Measurements from ENCODE around the gene PAK1. TPM values are rescaled to one million over a fixed set of nuclear protein-coding genes. Genes with fewer than 3 reads are reported as not detected.

The PAK1 gene
- total RNA-seq, 1 donor from 2014 or later: 7.7 TPM

DNA sequence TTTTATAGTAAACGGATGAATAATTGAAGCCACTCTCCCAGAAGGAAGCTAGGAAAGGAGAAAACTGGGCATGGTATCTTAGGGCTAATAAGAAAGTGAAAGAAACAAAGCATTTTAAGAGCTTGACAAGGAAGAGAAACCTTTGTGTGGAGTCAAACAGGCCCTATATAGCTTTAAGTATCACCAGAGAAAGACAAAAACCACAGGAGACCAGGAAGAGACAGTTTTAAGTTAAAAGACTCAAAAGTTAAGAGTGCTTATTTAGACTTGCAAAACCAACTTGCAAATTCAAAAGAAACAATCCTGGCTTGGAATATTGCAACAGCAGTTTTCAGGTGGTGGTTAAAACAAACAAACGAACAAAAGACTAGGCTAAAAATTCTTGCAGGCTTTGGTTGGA lies 3.4 kb downstream of the PAK1 start:
- Histone ChIP-seq H3K27me3 (ENCODE audit: low read depth) (peaks cover 48% of the 10 kb centered on the region), H3K4me1 (peaks cover 21% of the 10 kb centered on the region), H3K36me3 (no peaks in the 10 kb centered on the region), H3K9me3 (replicated peaks) (no peaks in the 10 kb centered on the region), H3K4me3 (no peak overlapping the region), H3K27ac (replicated peaks) (no peak overlapping the region)
- no peak for DNase-seq
- intact Hi-C loops (cut with micrococcal nuclease): no loop called here
- TF ChIP-seq, protein P1, sequence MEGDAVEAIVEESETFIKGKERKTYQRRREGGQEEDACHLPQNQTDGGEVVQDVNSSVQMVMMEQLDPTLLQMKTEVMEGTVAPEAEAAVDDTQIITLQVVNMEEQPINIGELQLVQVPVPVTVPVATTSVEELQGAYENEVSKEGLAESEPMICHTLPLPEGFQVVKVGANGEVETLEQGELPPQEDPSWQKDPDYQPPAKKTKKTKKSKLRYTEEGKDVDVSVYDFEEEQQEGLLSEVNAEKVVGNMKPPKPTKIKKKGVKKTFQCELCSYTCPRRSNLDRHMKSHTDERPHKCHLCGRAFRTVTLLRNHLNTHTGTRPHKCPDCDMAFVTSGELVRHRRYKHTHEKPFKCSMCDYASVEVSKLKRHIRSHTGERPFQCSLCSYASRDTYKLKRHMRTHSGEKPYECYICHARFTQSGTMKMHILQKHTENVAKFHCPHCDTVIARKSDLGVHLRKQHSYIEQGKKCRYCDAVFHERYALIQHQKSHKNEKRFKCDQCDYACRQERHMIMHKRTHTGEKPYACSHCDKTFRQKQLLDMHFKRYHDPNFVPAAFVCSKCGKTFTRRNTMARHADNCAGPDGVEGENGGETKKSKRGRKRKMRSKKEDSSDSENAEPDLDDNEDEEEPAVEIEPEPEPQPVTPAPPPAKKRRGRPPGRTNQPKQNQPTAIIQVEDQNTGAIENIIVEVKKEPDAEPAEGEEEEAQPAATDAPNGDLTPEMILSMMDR (IDR thresholded peaks at IDR 0.05; ENCODE audit: borderline replicate concordance): no peak

DNA sequence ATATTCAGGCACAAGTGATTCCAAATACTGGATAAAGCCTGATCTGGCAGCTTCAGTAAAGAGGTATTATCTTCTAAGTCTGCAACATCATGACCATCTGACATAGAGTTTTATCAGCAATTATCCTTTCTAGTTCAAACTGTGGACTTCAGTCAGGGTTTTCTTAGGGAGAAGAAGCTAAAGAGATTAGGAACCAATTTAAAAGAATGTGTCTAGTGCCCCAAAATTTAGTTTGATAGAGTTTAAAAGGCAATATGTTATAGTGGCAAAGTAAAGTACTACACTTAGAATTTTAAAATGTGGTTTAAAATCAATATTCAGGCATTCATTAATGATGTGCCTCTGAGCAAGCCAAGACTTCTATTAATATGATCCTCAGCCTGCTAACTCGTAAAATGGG lies 5.4 kb downstream of the PAK1 start:
- no peak overlapping the region for H3K4me3 ChIP-seq
- no peak overlapping the region for H3K27ac ChIP-seq (replicated peaks)
- intact Hi-C loops (cut with micrococcal nuclease): no loop called here
- peaks cover 9% of the 10 kb centered on the region for H3K4me1 ChIP-seq
- H3K27me3 ChIP-seq (ENCODE audit: low read depth): peaks cover 38% of the 10 kb centered on the region
- H3K36me3 ChIP-seq: no peaks in the 10 kb centered on the region
- DNase-seq: no peak
- no peaks in the 10 kb centered on the region for H3K9me3 ChIP-seq (replicated peaks)
- TF ChIP-seq, protein P1 (IDR thresholded peaks at IDR 0.05; ENCODE audit: borderline replicate concordance): no peak

DNA sequence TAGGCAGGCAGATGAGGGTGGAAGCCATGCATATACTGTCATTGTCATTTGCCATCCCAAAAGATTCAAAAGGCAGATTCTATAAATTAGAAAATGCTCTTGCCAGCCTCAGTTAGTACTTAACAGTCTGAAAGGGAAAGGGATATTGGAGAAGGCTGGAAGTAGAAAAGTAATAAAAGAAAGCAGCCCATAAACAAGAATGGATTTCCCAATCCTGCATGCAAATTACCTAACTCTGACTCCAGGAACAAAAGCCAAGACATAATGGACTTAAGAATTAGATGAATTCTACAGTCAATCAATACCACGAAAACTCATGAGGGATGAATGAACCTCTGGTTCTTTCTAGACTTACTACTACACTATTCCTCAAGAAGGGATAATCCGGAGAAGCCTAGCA lies 5.9 kb downstream of the PAK1 start:
- TF ChIP-seq, protein P1 (IDR thresholded peaks at IDR 0.05; ENCODE audit: borderline replicate concordance): no peak
- Histone ChIP-seq H3K27ac (replicated peaks) (no peak overlapping the region), H3K4me1 (peaks cover 4% of the 10 kb centered on the region), H3K4me3 (no peak overlapping the region), H3K36me3 (no peaks in the 10 kb centered on the region), H3K27me3 (ENCODE audit: low read depth) (peaks cover 33% of the 10 kb centered on the region), H3K9me3 (replicated peaks) (no peaks in the 10 kb centered on the region)
- intact Hi-C loops (cut with micrococcal nuclease): no loop called here
- no peak for DNase-seq

DNA sequence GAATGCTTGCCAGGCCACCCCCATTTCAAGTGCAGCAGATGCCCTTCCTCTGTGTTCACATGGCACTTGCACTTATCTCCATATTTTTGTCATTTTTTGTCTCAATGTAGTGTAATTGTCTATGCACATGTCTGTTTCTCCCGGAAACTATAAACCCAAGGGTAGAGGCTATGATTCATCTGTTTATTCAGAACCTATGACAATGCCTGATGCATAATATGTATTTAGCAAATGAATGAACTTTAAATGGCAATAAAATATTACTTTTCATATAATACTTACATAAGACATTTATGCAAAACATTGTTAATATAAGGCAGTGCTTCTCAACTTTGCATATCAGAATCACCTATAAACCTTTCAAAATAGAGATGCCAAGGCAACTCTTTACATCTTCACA lies 6.7 kb downstream of the PAK1 start:
- DNase-seq: no peak
- H3K27me3 ChIP-seq (ENCODE audit: low read depth): peaks cover 31% of the 10 kb centered on the region
- H3K4me3 ChIP-seq: no peak overlapping the region
- no peaks in the 10 kb centered on the region for H3K4me1 ChIP-seq
- intact Hi-C loops (cut with micrococcal nuclease): no loop called here
- H3K9me3 ChIP-seq (replicated peaks): no peaks in the 10 kb centered on the region
- no peak overlapping the region for H3K27ac ChIP-seq (replicated peaks)
- TF ChIP-seq, protein P1 (IDR thresholded peaks at IDR 0.05; ENCODE audit: borderline replicate concordance): no peak
- H3K36me3 ChIP-seq: no peaks in the 10 kb centered on the region

DNA sequence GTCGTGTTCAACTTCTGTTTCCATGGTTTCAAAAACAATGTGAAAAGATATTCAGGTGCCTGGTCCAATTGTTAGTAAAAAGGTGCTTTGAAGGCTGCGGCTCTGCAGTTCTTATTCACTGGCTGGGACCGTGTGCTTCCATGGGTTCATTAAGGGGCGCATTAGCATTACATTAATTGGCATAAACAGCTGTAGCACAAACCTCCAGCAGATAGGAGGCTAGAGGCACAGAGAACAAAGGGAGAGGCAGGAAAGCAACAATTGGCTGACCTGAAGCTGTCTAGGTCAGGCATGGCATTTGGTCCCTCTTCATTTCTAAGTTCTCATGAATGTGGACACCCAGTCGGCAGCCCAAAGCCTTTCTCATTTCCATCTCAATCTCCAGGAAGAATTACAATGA lies 16.6 kb downstream of the PAK1 start:
- Histone ChIP-seq H3K9me3 (replicated peaks) (no peaks in the 10 kb centered on the region), H3K27me3 (ENCODE audit: low read depth) (no peaks in the 10 kb centered on the region), H3K27ac (replicated peaks) (no peak overlapping the region), H3K36me3 (no peaks in the 10 kb centered on the region), H3K4me1 (no peaks in the 10 kb centered on the region), H3K4me3 (no peak overlapping the region)
- DNase-seq: no peak
- TF ChIP-seq, protein P1 (IDR thresholded peaks at IDR 0.05; ENCODE audit: borderline replicate concordance): no peak
- intact Hi-C loops (cut with micrococcal nuclease): no loop called here

DNA sequence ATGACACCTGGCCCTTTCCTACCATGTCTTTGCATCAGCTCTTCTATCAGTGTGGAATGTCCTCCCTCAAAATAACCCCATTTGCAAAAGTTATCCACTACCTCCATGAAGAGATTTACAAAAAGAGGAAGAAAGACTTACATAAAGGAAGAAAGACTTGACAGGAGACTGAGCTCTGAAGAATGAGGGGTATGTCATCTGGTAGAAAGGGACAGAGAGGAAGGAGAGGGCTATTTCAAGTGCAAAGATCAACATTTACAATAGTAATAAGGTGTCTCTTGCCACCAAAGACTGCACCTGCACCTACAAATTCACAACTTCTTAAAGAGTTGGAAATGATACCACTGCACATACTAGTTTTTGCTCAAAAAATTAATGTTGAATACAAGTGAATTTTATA lies 18.2 kb downstream of the PAK1 start:
- Histone ChIP-seq H3K4me3 (no peak overlapping the region), H3K4me1 (no peaks in the 10 kb centered on the region), H3K36me3 (no peaks in the 10 kb centered on the region), H3K9me3 (replicated peaks) (no peaks in the 10 kb centered on the region), H3K27ac (replicated peaks) (no peak overlapping the region), H3K27me3 (ENCODE audit: low read depth) (no peaks in the 10 kb centered on the region)
- intact Hi-C loops (cut with micrococcal nuclease): no loop called here
- TF ChIP-seq, protein P1 (IDR thresholded peaks at IDR 0.05; ENCODE audit: borderline replicate concordance): no peak
- no peak for DNase-seq

All from left ventricle myocardium inferior (tissue), 1 donor.